MCF 10A (cell line): ENCODE results near the gene GUCY2C. TPM values are rescaled to one million over a fixed set of nuclear protein-coding genes. Genes with fewer than 3 reads are reported as not detected.

Experiments
- BruUV-seq: library from RNA; stranded (reverse); fragments of 400-500 nt; replicated peaks from 2 replicates; lab custom pipeline; 2021; lab: Mats Ljungman, UMichigan
- CTCF ChIA-PET: fragments of 300-600 bp; sonication (Branson Sonifier 250); formaldehyde crosslinking; extraction: SDS; loops from one replicate; lab custom pipeline; 2021; ENCODE audit warnings: antibody characterized with exemption, inconsistent platforms; lab: Yijun Ruan, JAX
- POLR2A ChIA-PET: fragments of 300-600, 350-650 bp; sonication (Branson Sonifier 250); formaldehyde crosslinking; extraction: SDS; loops from one replicate; lab custom pipeline; 2020; ENCODE audit warnings: antibody characterized with exemption, inconsistent platforms; lab: Yijun Ruan, JAX
- DNase-seq: peaks from one replicate; pipeline ENCODE4 v3.0.0-alpha.2; 2018; ENCODE audit not compliant: unreplicated experiment
- H3K27ac Mint-ChIP-seq: one replicate; pipeline ENCODE4 v1.8.0; 2022; ENCODE audit warnings: mild to moderate bottlenecking, low read depth, mixed read lengths; ENCODE audit not compliant: unreplicated experiment
- H3K27me3 Mint-ChIP-seq: one replicate; pipeline ENCODE4 v1.8.0; 2022; ENCODE audit warnings: mixed read lengths; ENCODE audit not compliant: insufficient read depth, unreplicated experiment
- H3K36me3 Mint-ChIP-seq: one replicate; pipeline ENCODE4 v1.8.0; 2022; ENCODE audit warnings: mild to moderate bottlenecking, moderate library complexity, mixed read lengths; ENCODE audit not compliant: insufficient read depth, unreplicated experiment
- H3K4me1 Mint-ChIP-seq: one replicate; pipeline ENCODE4 v1.8.0; 2022; ENCODE audit warnings: mixed read lengths; ENCODE audit not compliant: insufficient read depth, unreplicated experiment
- H3K4me3 Mint-ChIP-seq: one replicate; pipeline ENCODE4 v1.8.0; 2022; ENCODE audit warnings: mild to moderate bottlenecking, moderate library complexity, mixed read lengths; ENCODE audit not compliant: unreplicated experiment
- H3K9me3 Mint-ChIP-seq: one replicate; pipeline ENCODE4 v1.8.0; 2022; ENCODE audit warnings: mixed read lengths; ENCODE audit not compliant: unreplicated experiment
- intact Hi-C: fragments of 100-400 bp; cut with micrococcal nuclease; formaldehyde crosslinking; loops from 2 replicates; pipeline ENCODE4 v1.14.1; 2022
- total RNA-seq: library from RNA; stranded (reverse); gene quantifications from 2 replicates; pipeline ENCODE4 v1.2.3, GENCODE V29; 2022
- TF ChIP-seq, protein P1 (sequence below): fragments of 200-600 bp; IDR thresholded peaks from one replicate; pipeline ENCODE4 v1.8.0; 2022; ENCODE audit warnings: antibody characterized with exemption, mild to moderate bottlenecking; ENCODE audit not compliant: unreplicated experiment

The GUCY2C gene
- total RNA-seq, 1 experiment from 2014 or later, result not detected

DNA sequence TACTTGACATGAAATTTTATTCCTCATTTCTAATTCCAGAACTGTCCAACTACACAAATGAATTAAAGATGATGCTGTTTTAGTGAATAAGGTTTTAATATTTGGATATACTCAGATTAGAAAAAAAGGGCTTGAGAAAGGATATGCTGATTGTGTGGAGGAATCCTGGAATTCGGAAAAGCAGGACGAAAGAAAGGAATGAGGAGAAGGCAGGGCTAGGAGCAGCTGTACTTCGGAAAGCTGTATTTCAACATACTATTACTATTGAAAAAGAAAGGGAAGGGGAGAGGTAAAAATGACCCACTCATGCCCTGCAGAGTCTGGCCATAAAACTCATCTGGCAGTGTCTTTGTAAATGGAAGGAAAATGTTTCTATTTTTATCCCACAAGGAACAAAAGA is 65.6 kb downstream of the GUCY2C start:
- BruUV-seq, result no TSS peak
- no peak overlapping the region for H3K27ac Mint-ChIP-seq
- POLR2A ChIA-PET, result no interaction called here
- intact Hi-C loops, result loop anchor here (1.0 to 10.0 kb wide), 7 partner anchors 34 to 894 kb away; a partner anchor contains a TSS
- no peaks in the 10 kb centered on the region for H3K4me1 Mint-ChIP-seq
- H3K27me3 Mint-ChIP-seq, result no peaks in the 10 kb centered on the region
- H3K36me3 Mint-ChIP-seq, result no peaks in the 10 kb centered on the region
- no peak overlapping the region for H3K4me3 Mint-ChIP-seq
- peaks cover 15% of the 10 kb centered on the region for H3K9me3 Mint-ChIP-seq
- TF ChIP-seq, protein P1, sequence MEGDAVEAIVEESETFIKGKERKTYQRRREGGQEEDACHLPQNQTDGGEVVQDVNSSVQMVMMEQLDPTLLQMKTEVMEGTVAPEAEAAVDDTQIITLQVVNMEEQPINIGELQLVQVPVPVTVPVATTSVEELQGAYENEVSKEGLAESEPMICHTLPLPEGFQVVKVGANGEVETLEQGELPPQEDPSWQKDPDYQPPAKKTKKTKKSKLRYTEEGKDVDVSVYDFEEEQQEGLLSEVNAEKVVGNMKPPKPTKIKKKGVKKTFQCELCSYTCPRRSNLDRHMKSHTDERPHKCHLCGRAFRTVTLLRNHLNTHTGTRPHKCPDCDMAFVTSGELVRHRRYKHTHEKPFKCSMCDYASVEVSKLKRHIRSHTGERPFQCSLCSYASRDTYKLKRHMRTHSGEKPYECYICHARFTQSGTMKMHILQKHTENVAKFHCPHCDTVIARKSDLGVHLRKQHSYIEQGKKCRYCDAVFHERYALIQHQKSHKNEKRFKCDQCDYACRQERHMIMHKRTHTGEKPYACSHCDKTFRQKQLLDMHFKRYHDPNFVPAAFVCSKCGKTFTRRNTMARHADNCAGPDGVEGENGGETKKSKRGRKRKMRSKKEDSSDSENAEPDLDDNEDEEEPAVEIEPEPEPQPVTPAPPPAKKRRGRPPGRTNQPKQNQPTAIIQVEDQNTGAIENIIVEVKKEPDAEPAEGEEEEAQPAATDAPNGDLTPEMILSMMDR, result no peak
- CTCF ChIA-PET, result interaction anchor here (0.7 to 5.7 kb wide), 3 partner anchors 16 to 478 kb away, joined by 3 to 63 read pairs (median 3); no protein-coding TSS in a partner anchor
- no peak for DNase-seq

DNA sequence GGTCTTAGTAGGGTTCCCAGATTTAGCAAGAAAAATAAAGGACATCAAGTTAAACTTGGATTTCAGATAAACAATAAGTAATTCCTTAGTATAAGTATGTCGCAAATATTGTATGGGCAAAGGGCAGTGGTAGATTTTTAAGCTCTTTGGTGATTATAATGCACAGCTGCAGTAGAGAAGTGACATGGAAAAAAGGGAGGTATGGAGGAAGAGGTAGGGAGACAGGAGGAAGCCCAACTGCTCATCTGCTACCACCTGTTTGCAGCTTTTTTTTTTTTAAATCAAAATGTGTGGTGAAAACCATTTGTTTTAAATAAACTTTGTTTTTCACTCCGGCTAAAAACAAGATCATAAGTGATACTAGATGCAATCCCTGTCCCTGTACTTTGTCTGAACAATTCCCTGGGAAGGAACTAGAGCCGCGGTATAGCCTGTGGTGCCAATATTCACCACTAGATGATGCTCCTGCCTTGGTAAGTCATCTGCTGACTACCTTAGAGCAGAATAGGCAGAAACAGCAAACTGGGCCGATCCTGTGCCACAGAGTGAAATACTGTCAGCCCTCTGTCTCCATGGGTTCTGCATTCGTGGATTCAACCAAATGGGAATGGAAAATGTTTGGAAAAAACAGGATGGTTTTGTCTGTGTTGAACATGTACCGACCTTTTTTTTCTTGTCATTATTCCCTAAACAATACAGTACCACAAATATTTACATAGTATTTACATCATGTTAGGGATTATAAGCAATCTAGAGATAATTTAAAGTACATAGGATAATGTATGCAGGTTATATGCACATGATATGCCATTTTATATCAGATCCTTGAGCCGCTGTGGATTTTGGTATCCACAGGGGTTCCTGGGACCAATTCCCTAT is 66.3 kb downstream of the GUCY2C start:
- Mint-ChIP-seq H3K27me3 (no peaks in the 10 kb centered on the region), H3K4me1 (no peaks in the 10 kb centered on the region), H3K9me3 (peaks cover 8% of the 10 kb centered on the region), H3K36me3 (no peaks in the 10 kb centered on the region), H3K4me3 (no peak overlapping the region), H3K27ac (no peak overlapping the region)
- CTCF ChIA-PET, result interaction anchor here (0.6 to 5.7 kb wide), 37 partner anchors 10 to 1688 kb away, joined by 3 to 63 read pairs (median 4); a partner anchor contains a TSS
- intact Hi-C loops, result loop anchor here (1.0 to 10.0 kb wide), 7 partner anchors 34 to 895 kb away; a partner anchor contains a TSS
- POLR2A ChIA-PET, result no interaction called here
- TF ChIP-seq, protein P1, result peak; percentile 88
- DNase-seq, result peak; percentile 77
- BruUV-seq, result no TSS peak

DNA sequence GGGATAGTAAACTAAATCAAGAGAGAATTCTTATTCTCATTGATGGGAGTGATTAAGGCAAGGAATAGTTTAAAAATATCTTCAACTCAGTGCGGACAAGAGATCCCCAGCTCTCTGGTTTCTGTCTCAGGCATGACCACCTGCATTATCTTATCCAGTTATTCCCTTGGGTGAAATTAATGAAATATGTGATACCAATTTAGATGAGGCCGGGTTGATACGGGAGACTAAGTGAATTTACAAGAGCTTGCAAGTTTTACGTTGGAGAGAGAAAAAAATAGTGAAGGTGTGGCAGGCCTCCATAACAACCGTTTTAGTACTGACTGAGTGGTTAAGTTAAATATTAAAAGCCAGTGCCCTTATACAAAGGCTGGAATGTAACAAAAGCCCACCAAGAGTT is 67.6 kb downstream of the GUCY2C start:
- Mint-ChIP-seq H3K4me3 (no peak overlapping the region), H3K4me1 (no peaks in the 10 kb centered on the region), H3K27me3 (no peaks in the 10 kb centered on the region), H3K27ac (no peak overlapping the region), H3K36me3 (no peaks in the 10 kb centered on the region), H3K9me3 (no peaks in the 10 kb centered on the region)
- ChIA-PET POLR2A (interaction anchor here (0.6 kb wide), 1 partner anchor 8 kb away, joined by 3 read pairs; no protein-coding TSS in a partner anchor), CTCF (interaction anchor here (0.6 to 5.7 kb wide), 20 partner anchors 9 to 928 kb away, joined by 3 to 63 read pairs (median 4); a partner anchor contains a TSS)
- BruUV-seq, result no TSS peak
- no peak for DNase-seq
- TF ChIP-seq, protein P1, result no peak
- intact Hi-C loops, result no loop called here

DNA sequence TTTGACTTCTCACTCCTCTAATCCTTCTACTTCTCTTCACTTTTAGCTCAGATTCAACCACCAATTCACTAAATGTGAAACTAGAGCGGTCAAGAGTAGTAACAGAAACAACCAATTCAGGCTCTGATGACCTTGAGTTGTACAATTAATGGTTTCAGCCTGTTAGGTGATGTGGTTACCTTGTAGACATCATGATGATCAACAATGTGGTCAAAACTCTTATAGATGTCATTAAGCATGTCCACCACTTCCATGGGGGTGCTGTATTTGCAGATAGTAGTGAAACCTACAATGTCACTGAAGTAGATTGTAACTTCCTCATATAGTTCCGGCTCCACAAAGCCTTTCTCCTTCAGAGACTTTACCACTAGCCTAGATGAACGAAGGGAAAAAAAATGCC is 74.6 kb downstream of the GUCY2C start:
- intact Hi-C loops, result no loop called here
- TF ChIP-seq, protein P1, result no peak
- Mint-ChIP-seq H3K9me3 (no peaks in the 10 kb centered on the region), H3K4me1 (peaks cover 8% of the 10 kb centered on the region), H3K27ac (no peak overlapping the region), H3K27me3 (no peaks in the 10 kb centered on the region), H3K4me3 (no peak overlapping the region), H3K36me3 (no peaks in the 10 kb centered on the region)
- POLR2A ChIA-PET, result interaction anchor here (0.5 kb wide), 1 partner anchor 63 kb away, joined by 3 read pairs; no protein-coding TSS in a partner anchor
- CTCF ChIA-PET, result interaction anchor here (0.6 to 6.5 kb wide), 3 partner anchors 7 to 1786 kb away, joined by 5 to 44 read pairs (median 38); no protein-coding TSS in a partner anchor
- no TSS peak for BruUV-seq
- no peak for DNase-seq
